GM03348 (cell line): ENCODE measurements around the gene KCNH2.

Source experiments
- DNase-seq: peaks from one replicate; pipeline ENCODE4 v3.0.0; 2012; ENCODE audit warnings: low spot score

The KCNH2 gene

DNA sequence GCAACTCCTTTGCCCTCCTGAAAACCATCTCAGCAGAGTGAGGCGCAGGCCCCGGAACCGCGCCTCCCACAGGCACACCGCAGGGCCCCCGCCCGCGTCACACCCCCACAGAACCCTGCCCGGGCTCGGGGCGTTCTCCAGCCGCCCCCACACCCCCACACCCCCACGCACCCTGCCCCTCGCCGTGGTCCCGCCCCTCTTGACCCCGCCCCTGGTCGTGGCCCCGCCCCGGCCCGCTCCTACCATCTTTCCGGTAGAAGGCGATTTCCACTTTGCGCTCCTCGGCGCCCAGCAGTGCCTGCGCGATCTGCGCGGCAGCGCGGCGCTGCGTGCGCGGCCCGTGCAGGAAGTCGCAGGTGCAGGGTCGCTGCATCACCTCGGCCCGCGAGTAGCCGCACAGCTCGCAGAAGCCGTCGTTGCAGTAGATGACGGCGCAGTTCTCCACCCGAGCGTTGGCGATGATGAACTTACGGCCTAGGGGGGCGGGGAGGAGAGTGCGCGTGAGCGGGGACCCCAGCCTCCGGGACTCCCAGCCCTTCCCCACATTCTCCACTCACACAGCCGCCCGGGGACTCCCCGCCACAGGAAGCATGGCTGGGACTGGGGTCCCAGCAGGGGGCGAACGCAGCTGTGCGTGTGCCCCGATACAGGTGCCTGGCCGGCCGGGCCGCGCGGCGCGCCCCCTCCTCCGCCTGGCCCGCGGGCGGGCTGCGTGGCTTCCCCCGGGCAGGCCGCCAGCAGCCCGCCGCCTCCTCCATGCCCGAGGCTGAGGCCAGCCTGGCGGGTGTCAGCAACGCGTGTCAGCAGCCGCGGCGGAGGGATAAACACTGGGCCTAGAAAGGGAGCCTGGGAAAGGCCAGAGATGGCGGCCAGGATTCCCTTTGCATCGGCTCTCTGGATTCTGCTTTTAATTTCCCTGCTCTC, 3.4 kb downstream of the KCNH2 start:
- peak; percentile 42 for DNase-seq

DNA sequence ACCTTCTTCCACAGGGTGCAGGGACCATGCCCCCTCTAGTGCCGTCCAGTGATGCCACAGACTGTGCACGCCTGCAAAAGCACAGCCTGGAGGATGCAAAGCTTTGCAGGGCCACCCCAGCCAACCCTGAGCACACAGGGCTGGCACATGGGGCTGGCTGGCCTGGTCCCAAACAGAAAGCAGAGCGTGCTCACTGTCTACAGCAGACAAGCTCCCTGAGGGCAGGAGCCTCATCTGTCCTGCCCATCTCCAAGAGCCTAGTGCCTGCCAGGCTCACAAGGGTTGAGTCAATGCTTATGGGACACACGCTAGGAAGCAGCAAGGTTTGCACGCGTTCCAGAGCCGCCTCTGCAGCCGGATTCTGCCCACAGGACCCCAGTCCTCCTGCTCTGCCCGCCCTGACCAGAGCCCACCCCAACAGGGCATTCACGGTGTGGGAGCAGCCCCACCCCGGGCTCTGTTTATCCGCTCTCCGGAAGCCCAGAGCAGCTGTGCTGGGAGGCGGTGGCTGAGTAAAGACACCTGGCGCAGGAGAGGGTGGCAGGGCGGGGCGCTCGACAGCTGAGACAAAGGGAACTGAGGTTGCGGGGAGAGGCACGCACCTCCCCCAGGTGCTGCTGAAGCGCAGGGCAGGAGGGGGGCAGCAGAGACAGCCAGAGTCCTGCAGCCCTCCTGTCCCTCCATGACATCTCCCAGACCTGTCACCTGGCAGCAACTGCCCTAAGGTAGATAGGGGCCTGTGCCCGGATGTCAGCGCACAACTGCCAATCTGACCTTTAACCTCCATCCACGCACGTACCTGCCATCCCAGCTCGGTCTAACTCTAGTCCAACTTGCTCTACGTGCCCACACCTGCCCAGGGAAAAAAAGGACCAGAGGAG, 4.3 kb downstream of the KCNH2 start:
- no peak for DNase-seq

DNA sequence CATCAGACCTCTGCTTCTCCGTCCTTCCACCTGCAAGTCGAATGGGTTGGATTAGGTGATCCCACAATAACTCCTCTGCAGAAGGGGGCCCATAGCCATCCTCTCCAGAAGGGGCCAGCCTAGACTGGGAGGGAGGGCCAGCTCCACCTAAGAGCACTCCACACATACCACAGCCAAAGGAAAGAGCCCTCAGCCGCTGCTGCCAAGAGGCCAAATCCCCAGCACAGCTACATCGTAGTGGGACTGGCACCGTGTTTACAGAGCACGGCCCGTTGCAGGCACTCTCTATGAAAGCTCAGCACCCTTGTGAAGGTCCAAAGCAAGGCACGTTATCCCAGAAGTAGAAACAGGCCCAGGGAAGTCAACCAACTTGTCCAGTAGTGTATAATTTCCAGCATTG, 5.4 kb downstream of the KCNH2 start:
- no peak for DNase-seq

DNA sequence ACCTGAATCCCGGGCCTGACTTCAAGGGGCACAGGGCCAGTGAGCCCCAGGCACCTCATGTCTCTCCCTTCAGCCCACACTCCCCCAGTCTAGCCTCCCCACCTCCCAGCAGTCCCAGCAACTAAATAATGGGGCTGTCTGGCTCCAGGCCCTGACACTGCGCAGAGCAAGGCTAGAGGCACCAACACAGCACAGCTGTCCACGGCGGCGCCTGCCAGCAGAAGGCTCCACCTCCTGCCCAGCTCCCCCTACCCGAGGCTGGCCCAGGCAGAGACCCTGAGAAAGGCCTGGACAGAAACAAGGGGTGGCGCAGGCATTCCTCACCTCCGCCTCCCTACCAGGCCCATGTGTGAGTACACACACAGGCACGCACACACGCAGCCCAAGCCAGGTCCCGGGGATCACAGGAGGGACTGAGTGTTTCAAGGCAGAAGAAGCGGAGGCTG, 6.1 kb downstream of the KCNH2 start:
- DNase-seq, result no peak

DNA sequence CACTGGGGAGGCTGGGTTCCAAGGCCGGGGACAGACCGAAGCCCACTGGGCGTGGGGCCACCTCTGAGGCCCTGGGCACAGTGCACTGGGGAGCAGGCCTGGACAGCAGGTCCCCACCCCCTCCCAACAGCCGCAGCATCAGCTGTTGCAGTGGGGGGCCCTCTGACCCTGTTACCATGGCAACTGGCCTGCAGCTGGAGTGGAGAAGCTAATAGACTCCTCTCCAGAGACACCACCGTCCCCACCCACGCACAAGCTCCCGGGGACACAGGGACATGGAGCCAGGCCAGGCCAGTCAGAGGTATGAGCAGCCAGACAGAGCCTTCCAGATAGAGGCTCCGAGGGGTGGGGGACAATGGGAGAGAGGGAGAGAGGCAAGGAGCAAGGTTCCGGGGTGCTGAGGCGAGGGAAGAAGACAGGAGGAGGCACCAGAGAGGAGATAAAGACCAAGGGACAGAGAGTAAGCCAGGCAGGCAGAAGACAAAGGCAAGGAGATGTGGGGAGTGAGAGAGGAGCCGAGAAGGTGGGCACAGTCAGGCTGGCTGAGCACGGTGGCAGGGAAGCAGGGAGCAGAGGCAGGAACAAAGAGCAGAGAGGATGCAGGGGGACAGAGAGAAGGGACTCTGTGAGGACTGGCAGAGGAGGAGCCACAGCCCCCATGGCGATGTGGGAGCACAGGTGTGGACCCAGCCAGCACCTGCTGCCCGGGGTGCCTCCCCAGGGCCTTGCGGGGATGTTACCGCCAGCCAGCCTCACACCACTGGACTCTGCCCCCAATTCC, 6.7 kb downstream of the KCNH2 start:
- no peak for DNase-seq

DNA sequence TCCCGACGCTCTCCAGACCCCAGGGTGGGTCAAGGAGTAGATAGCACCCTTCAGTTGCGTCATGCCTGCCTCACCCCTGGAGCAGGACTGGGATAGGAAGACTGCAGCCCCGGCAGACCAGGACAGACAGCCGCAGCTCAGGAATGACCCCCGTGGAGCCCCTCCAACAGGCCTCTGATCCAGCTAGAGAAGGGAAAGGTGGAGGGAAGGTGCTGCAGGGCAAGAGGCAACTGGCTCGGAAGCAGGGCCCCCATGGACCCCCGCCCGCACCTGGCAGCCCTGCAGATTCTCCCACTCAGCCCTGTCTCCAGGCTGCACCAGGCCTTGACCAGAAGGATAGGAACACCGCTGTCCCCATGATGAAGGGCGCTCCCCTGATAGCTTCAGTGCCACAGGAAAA, 7.7 kb downstream of the KCNH2 start:
- no peak for DNase-seq

DNA sequence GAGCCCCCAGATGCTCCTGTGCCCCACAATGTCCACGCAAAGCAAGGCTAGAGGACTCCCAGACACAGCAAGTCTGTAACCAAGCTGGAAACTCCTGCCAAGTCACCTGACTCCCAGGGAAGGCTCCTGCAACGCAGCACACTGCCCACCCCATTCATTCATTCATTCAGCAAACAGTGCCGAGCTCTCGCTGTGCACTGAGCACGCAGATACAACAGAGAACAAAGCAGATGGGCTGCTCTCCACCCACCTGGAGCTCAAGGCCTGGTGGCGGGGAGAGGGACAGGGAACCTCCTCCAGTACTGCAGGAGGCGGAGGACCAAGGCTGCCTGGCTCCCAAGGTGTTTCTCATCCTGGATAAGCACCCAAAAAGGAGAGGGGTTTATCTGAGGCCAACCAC, 8.6 kb downstream of the KCNH2 start:
- DNase-seq, result no peak

DNA sequence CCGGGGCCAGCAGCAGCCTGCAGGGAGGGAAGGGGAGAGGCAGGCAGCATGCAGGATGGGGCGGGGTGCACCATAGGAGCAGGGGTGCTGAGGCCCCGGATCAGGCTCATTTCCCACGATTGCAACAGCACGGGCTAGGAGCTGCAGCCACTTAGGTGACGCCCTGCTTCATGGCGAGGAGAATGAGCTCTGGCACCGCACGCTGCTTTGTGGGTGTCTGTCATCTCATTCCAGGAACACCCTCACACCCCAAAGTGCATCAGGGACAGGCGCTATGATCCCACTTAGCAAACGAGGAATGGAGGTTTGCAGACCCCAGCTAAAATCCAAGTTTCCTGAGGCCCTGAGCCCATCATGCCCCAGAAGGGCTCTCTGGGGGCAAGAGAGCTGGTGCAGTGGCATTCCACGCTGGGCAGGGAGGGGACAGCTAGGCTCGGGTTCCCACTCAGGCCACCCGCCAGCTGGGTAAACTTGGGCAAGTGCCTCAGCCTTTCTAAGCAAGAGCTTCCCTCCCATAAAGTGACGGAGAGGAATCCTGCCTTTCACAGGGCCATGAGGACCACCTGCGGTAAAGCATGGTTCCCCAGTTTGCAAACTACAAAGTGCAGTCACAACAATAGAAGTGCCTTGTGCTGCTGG, 9.3 kb downstream of the KCNH2 start:
- DNase-seq, result peak; percentile 71

DNA sequence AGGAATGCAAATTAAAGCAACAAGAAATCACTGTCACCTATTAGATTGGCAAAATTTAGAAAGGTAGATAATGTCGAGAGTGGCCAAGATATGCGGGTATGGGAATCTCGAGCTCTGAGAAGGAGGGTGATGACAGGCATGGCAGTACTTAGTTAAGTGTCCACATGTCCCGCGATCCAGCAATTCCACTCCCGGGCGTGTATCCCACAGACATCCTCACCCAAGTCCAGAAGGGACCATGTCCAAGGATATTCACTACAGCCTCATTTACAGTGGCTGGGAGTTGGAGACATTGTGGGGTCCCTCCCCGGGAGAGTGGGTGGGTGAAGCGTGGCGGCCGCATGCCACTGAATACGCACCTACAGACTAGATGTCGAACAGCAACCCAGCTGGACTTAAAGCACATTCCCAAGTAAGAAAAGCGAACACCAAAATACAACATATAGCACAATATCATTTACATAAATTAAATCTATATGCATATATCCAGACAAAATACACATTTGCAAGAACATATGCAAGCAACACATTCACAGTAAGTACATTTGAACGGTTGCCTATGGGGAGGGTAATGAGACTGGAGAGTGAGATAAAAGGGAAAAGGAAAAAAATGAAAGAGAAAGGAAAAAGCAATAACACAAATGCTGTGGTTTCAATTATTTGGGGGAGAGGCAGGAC, 9.9 kb downstream of the KCNH2 start:
- DNase-seq, result no peak

DNA sequence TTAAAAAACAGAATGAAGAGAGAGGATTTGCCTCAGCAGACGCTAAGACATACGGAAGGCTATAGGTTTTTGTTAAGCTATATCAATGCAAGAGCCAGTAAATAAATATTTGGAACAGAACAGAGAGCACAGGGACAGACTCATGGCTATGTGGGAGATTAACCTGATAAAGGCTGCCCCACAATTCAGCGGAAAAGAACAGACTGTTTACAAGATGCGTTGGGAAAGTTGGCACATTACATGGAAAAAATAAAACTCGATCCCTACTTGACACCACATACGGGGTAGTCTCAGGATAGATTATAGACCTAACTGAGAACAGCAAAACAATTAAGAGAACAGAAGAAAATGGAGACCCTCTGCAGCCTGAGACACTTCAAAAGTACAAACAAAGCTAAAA, 10.8 kb downstream of the KCNH2 start:
- DNase-seq, result no peak

DNA sequence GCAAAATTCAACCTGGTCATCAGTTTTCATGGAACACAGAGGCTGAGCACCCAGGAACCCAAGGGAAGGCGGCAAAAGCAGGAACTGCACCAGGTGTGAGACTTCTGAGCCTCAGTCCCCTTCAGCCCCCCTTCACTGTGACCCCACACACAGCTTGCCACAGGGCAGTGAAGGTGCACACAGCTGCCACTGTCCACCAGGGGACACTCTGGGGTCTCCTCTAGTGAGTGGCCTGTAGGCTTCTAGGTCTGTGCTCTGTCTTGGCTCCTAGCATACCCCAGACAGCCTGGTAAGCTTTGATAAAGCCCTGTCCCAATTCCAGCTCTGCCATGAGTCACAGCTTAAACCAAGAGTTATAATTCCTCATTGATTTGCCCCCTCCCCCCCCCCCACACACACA, 12.1 kb downstream of the KCNH2 start:
- DNase-seq, result no peak

DNA sequence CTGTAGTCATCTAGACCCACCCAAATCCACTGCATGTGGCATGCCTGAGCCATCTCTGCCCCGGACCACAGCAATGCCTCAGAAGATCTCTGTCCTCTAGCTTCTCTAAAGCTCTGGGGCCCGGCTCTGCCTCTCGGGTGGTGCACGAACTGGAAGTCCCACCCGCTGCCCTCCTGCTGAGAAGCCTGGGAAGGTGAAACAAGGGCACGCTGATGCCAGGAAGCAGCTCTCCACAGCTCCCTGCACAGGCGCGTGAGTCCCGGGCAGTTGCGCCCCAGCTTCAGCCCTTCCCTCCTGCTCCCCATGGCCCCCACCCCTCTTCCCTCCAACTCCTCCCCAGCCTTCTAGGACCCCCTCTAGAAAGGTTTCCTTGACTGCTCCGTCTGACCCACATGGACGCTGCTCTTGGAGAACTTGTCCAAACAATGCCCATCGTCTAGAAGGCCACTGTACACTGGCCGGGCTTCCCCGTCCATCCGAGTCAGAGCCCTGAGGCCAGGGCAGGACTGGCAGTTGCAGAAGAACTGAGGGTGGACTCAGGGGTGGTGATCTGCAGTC, 12.8 kb downstream of the KCNH2 start:
- DNase-seq, result no peak

DNA sequence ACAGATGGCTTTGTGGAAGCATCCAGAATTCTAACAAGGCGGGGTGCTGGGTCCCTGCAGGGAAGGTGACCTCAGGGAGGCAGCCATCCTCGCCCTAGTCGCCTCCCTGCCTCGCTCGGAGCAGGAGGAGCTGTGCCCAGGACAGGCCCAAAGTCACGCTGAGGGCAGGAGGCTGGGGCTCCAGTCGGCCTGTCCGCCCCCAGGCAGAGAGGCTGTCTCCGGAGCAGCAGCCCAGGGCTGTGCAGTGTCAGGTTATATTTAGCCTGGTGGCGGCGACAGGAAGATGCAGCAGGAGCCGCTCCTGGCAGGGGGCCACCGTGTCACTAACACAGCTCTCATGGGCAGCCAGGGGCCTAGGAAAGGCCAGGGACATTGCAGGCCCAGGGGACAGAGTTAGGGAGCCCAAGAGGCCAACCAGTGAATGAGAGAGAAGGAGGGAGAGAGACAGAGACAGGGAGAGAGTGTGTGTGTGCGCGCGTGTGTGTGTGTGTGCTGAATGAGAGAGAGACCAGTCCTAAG, 13.5 kb downstream of the KCNH2 start:
- no peak for DNase-seq

DNA sequence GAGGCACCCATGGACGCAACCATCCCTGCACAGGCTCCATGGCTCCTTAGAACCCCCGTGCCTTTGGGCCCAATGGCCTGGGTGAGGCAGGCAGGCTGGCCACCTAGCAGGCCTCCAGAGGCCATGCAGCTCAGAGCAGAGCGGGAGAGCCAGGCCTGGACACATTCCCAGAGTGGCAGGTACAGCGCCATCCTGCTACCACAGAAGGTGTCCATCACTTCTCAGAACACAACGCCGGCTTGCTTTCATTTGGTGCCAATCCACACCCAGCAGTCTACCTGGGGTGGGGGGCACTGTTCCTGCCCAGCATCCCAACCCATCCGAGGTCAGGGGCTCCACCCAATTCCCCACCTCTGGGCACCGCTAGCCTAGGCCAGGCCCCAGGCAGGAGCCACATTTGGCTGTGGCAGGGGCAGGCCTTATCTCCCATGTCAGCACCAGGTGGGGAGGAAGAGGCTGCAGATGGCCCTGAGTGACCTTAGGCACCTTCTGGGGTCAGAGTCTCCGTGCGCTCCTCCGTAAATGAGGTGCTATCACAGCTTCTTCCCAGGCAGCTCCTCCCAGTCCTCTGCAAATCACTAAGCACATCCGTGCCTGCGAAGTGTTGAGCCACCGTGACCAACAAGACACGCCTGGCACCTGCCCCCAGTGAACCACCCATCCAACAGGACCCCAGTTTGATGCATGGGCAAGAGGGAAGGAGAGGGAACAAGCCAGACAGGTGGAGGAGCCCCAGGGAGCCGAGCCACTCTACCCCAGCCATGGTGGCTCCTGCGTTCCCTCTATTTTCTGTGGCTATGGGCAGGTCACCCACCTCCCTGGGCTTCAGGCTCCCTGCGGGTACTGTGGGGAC, 14.2 kb downstream of the KCNH2 start:
- DNase-seq, result no peak

DNA sequence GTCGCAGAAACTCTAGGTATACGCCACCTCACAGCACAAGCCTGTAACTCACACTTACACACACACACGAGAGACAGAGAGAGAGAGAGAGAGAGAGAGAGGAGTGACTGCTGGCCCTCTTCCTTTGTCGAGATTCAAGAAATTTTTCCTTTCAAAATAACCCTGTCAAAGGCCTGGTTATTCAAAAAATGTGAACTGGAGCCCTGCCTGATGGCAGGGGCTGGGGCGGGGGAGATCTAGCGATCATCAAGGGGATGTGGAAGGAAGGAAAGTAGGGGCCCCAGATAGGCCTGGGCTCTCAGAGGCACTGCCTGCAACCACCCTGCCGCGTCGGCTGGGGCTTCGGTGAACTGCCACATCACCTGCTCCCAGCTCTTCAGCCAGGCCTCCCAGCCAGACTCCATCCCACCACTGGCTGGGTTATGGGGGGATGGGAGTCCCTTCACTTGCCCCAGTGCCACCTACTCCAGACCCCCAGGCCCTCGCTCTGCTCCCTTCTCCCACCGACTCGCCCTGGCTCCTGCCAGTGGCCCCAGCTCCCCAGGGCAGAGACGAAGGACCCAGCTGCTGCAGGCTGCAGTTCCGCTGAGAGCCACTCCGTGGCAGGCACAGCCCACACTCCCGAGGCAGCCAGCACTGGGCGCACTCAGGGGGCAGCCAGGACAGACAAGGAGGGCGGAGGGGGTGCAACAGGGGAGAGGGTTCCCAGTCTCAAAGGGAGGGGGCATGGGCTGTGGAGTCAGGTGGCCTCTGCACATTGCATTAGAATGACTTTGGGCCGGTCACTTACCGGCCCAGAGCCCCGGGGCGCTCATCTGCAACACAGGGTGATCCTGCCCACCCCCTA, 15.3 kb downstream of the KCNH2 start:
- DNase-seq, result peak; percentile 92

DNA sequence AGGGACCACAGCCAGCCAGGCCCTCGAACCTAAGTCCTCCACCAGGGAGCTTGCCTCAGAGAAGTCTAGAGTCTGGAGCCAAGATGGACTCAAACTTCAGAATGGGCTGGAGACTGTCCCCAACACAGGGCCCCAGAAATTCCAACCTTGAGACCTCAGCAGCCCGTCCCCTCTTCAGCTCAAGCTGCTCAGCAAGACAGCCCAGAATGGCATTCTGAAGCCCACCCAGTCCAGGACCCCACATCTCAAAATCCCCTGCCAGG, 15.9 kb downstream of the KCNH2 start:
- DNase-seq, result no peak

DNA sequence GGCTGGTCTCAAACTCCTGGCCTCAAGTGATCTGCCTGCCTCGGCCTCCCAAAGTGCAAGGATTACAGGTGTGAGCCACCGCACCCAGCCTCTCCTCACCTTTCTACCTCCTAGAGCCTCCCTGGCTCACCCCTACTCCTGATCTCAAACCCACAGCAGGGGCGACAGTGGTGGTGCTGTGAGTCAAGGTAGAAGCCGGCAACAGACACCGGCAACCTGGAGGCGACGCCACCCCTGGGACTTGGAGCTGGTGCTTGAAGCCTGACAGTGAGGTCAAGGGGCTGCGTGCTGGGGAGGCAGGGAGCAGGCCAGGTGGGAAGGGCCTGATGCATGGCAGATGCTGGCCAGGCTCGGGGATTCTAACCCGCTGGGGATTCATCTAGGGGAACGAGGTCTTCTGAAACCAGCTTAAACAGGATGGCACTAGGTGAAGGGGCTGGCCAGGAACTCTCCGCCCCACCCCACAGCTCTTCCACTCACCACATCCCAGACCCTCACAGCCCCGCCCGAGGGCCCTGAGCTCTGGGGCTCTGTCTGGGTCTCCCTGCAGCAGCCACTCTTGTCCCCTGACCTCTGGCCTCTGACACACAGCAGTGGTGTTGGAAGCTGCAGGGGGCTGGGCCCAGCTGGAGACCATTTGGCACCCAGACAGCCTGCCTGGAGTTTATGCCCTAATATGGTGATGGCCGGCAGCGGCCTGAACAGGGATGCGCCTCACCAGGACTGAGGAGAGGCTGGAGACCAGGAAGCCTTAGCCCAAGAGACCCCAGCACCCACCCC, 16.4 kb downstream of the KCNH2 start:
- no peak for DNase-seq
